Urinary bladder (tissue), 4 donors: ENCODE results near the gene WDR77. TPM values are rescaled to one million over a fixed set of nuclear protein-coding genes. Genes with fewer than 3 reads are reported as not detected.

Experiments used
- DNase-seq: peaks from one replicate; pipeline ENCODE4 v3.0.0-alpha.2; 2015; ENCODE audit errors: extremely low spot score
- H3K27ac ChIP-seq: one replicate; pipeline ENCODE4 v1.5.1; 2013; ENCODE audit warnings: low read depth, mild to moderate bottlenecking, moderate library complexity
- H3K36me3 ChIP-seq: one replicate; pipeline ENCODE4 v1.6.1; 2013; ENCODE audit warnings: mild to moderate bottlenecking, moderate library complexity; ENCODE audit not compliant: insufficient read depth
- H3K4me1 ChIP-seq: one replicate; pipeline ENCODE4 v1.6.1; 2013; ENCODE audit warnings: mild to moderate bottlenecking, moderate library complexity; ENCODE audit not compliant: insufficient read depth
- H3K4me3 ChIP-seq: one replicate; pipeline ENCODE4 v1.5.1; 2013; ENCODE audit warnings: low read depth, low read length
- WGBS: extraction: QIAGEN DNeasy Blood & Tissue Kit; methylation state at CpG from one replicate; pipeline ENCODE4 v1.1.7; 2013; 5-methylcytosine and 5-hydroxymethylcytosine counted together
- polyA plus RNA-seq: library from polyadenylated mRNA; stranded (reverse); fragments of 200-250 nt; gene quantifications from one replicate; pipeline ENCODE4 v1.2.3, GENCODE V29; 2013
- total RNA-seq: library from RNA; depleted of rRNA; stranded (reverse); fragments of >200 nt; gene quantifications from one replicate; pipeline ENCODE4 v1.2.3, GENCODE V29; 2014
- donor health status: healthy with polysubstance abuse.
- donor health status: healthy.

Gene WDR77
- total RNA-seq (21.8 TPM), polyA plus RNA-seq (27.3 TPM)

- peak; percentile 99 for DNase-seq
- WGBS: under 1% methylated on average over 54 of the region's 54 CpGs
- H3K27ac ChIP-seq: peak within 1 kb of the TSS; percentile 83
- H3K4me1 ChIP-seq: peaks cover 5% of the 10 kb centered on the region
- H3K4me3 ChIP-seq: peak within 1 kb of the TSS; percentile 69
- H3K36me3 ChIP-seq: peaks cover 2% of the 10 kb centered on the region
Measured at GRCh38 chr1:111448918-111449702, at the start of gene WDR77, which contains the start of gene ATP5PB. WDR77 (minus strand) TSS chr1:111449256; CDS start chr1:111449169, 87 bp downstream. ATP5PB (plus strand) TSS chr1:111449464; CDS start chr1:111449542, 78 bp downstream.

GRCh38 chr1:111497592-111497991 lies 48.5 kb upstream of the WDR77 start:
- DNase-seq: no peak

DNA sequence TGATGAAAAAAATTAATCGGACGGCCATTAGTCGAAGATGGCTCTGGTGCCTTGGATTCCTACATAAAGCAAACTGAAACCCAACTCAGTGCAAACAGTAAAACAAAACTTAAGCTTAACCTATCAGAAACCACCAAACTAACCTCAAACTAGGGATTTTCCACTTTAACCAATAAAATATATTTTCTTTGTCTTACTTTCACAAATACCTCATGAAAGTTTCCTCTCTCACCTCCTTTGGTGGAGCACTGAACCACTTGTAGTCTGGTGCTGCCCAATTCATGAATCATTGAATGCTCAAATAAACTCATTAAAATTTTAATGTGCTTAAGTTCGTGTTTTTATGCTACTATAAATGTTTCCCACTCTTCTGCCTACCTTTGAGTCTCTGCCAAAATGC lies 47.3 kb upstream of the WDR77 start:
- Histone ChIP-seq H3K36me3 (no peaks in the 10 kb centered on the region), H3K27ac (no peak overlapping the region), H3K4me3 (no peak overlapping the region), H3K4me1 (no peaks in the 10 kb centered on the region)
- DNase-seq: no peak
- 83% methylated on average over 4 of the region's 4 CpGs for WGBS

More at GRCh38 chr1:111497592-111497991, 48.5 kb upstream of the WDR77 start:
- no peaks in the 10 kb centered on the region for H3K4me1 ChIP-seq
- H3K4me3 ChIP-seq: no peak overlapping the region
- H3K27ac ChIP-seq: no peak overlapping the region
- 68% methylated on average over 5 of the region's 5 CpGs for WGBS
- no peaks in the 10 kb centered on the region for H3K36me3 ChIP-seq

GRCh38 chr1:111491070-111491469 lies 42.0 kb upstream of the WDR77 start:
- WGBS: 89% methylated on average over 7 of the region's 7 CpGs
- DNase-seq: no peak
- no peak overlapping the region for H3K27ac ChIP-seq
- no peak overlapping the region for H3K4me3 ChIP-seq
- H3K4me1 ChIP-seq: no peaks in the 10 kb centered on the region
- H3K36me3 ChIP-seq: no peaks in the 10 kb centered on the region

DNA sequence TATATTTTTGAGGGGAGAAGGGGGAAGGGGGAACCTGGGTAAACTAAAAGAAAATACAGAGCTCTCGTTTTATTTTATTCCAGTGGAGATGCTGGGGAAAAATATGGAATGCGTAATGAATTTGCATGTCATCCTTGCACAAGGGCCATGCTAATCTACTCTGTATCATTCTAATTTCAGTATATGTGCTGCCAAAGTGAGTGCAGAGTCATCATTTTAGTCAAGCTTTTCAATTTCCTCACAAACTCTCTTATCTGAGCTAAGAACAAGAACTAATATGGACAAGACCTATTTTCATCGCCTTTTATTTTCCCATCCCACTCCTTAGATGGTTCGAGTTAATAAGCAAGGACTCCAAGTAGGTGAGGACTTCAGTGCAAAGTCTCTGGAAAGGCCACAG lies 41.2 kb upstream of the WDR77 start:
- WGBS: 89% methylated on average over 4 of the region's 4 CpGs
- DNase-seq: no peak

DNA sequence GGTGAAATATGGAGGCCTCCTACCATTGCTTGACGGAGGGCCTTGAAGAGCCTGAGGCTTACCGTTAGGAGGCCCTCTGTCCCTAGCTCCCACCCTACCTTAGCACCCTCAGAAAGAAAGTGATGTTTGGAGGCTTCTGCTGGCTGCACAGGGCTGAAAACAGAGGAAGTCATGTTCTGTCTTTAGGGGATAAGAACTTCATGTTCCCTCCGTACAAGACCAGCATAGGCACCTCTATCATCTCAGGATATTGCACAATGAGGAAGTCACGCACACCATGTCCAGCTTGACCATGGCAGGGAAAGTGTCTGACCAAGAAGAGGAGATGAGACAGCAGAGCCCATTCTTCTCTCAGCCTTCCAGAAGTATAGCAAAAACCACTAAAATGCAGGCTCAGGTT lies 40.5 kb upstream of the WDR77 start:
- Histone ChIP-seq H3K4me1 (no peaks in the 10 kb centered on the region), H3K36me3 (no peaks in the 10 kb centered on the region), H3K27ac (no peak overlapping the region), H3K4me3 (no peak overlapping the region)
- 85% methylated on average over 4 of the region's 4 CpGs for WGBS
- no peak for DNase-seq

More for the DNA sequence above, 41.2 kb upstream of the WDR77 start:
- Histone ChIP-seq H3K27ac (no peak overlapping the region), H3K4me3 (no peak overlapping the region), H3K36me3 (no peaks in the 10 kb centered on the region), H3K4me1 (no peaks in the 10 kb centered on the region)

- Histone ChIP-seq H3K27ac (no peak overlapping the region), H3K36me3 (no peaks in the 10 kb centered on the region), H3K4me3 (no peak overlapping the region), H3K4me1 (no peaks in the 10 kb centered on the region)
- no peak for DNase-seq
- WGBS: 93% methylated on average over 9 of the region's 9 CpGs
Measured at GRCh38 chr1:111488669-111489068, 39.6 kb upstream of the WDR77 start.

- no peak overlapping the region for H3K4me3 ChIP-seq
- WGBS: 87% methylated on average over 6 of the region's 6 CpGs
- no peaks in the 10 kb centered on the region for H3K4me1 ChIP-seq
- no peak for DNase-seq
- H3K36me3 ChIP-seq: no peaks in the 10 kb centered on the region
- H3K27ac ChIP-seq: no peak overlapping the region
Measured at GRCh38 chr1:111487133-111487532, 38.1 kb upstream of the WDR77 start.

- Histone ChIP-seq H3K36me3 (no peaks in the 10 kb centered on the region), H3K4me1 (no peaks in the 10 kb centered on the region), H3K4me3 (no peak overlapping the region), H3K27ac (no peak overlapping the region)
- WGBS: 97% methylated on average over 7 of the region's 7 CpGs
- no peak for DNase-seq
Measured at GRCh38 chr1:111486431-111486830, 37.4 kb upstream of the WDR77 start.

GRCh38 chr1:111484391-111485026 lies 35.5 kb upstream of the WDR77 start:
- no peaks in the 10 kb centered on the region for H3K4me1 ChIP-seq
- H3K36me3 ChIP-seq: no peaks in the 10 kb centered on the region
- H3K4me3 ChIP-seq: no peak overlapping the region
- no peak for DNase-seq
- no peak overlapping the region for H3K27ac ChIP-seq

GRCh38 chr1:111483876-111484275 lies 34.8 kb upstream of the WDR77 start:
- H3K27ac ChIP-seq: no peak overlapping the region
- H3K4me3 ChIP-seq: no peak overlapping the region
- no peaks in the 10 kb centered on the region for H3K4me1 ChIP-seq
- H3K36me3 ChIP-seq: no peaks in the 10 kb centered on the region
- DNase-seq: no peak
- 66% methylated on average over 2 of the region's 2 CpGs for WGBS

GRCh38 chr1:111483166-111483565 lies 34.1 kb upstream of the WDR77 start:
- H3K27ac ChIP-seq: no peak overlapping the region
- no peaks in the 10 kb centered on the region for H3K4me1 ChIP-seq
- 61% methylated on average over 3 of the region's 3 CpGs for WGBS
- H3K36me3 ChIP-seq: no peaks in the 10 kb centered on the region
- no peak overlapping the region for H3K4me3 ChIP-seq
- DNase-seq: no peak

- Histone ChIP-seq H3K4me1 (no peaks in the 10 kb centered on the region), H3K36me3 (no peaks in the 10 kb centered on the region), H3K27ac (no peak overlapping the region), H3K4me3 (no peak overlapping the region)
- peak; percentile 25 for DNase-seq
- WGBS: 25% methylated on average over 8 of the region's 8 CpGs
Measured at GRCh38 chr1:111481387-111482221, 32.5 kb upstream of the WDR77 start.
